Hepatocyte (in vitro differentiated cells): ENCODE data around the gene MX1. TPM values are rescaled to one million over a fixed set of nuclear protein-coding genes. Genes with fewer than 3 reads are reported as not detected.
"Not testable (repeated sequence)": the region's sequence is repeated elsewhere in the genome, so short reads cannot be mapped to it uniquely, and the experiment has no call there.

ENCODE experiments used
- DNase-seq: peaks from one replicate; pipeline ENCODE4 v3.0.0-alpha.2; 2016; ENCODE audit warnings: low spot score
- H2AFZ ChIP-seq: fragments of 200-600 bp; sonication (generic); 2 replicates; pipeline ENCODE4 v1.6.0; 2016; ENCODE audit warnings: antibody characterized with exemption, mild to moderate bottlenecking
- H3K27ac ChIP-seq: fragments of 200-600 bp; sonication (generic); 2 replicates; pipeline ENCODE4 v1.5.1; 2016; ENCODE audit warnings: mild to moderate bottlenecking
- H3K27me3 ChIP-seq: fragments of 200-600 bp; sonication (generic); 2 replicates; pipeline ENCODE4 v1.6.1; 2016
- H3K36me3 ChIP-seq: fragments of 200-600 bp; sonication (generic); replicated peaks from 2 replicates; pipeline ENCODE4 v1.5.1; 2016; ENCODE audit warnings: low read depth; ENCODE audit not compliant: insufficient read depth
- H3K4me1 ChIP-seq: fragments of 200-600 bp; sonication (generic); 2 replicates; pipeline ENCODE4 v1.5.1; 2016; ENCODE audit warnings: mild to moderate bottlenecking, moderate library complexity; ENCODE audit not compliant: insufficient read depth
- H3K4me2 ChIP-seq: fragments of 200-600 bp; sonication (generic); 2 replicates; pipeline ENCODE4 v1.6.0; 2016
- H3K4me3 ChIP-seq: fragments of 200-600 bp; sonication (generic); 2 replicates; pipeline ENCODE4 v1.5.1; 2016; ENCODE audit warnings: mild to moderate bottlenecking
- H3K79me2 ChIP-seq: fragments of 200-600 bp; sonication (generic); 2 replicates; pipeline ENCODE4 v1.6.0; 2017; ENCODE audit warnings: mild to moderate bottlenecking
- H3K9me2 ChIP-seq: fragments of 200-600 bp; sonication (generic); replicated peaks from 2 replicates; pipeline ENCODE4 v1.6.0; 2017; ENCODE audit warnings: mild to moderate bottlenecking; ENCODE audit not compliant: insufficient read depth
- H3K9me3 ChIP-seq: fragments of 200-600 bp; sonication (generic); 2 replicates; pipeline ENCODE4 v1.5.1; 2016; ENCODE audit warnings: low read depth, mild to moderate bottlenecking
- H4K20me1 ChIP-seq: fragments of 200-600 bp; sonication (generic); 2 replicates; pipeline ENCODE4 v1.6.0; 2016; ENCODE audit warnings: mild to moderate bottlenecking; ENCODE audit not compliant: insufficient read depth, poor library complexity, severe bottlenecking
- CTCF ChIP-seq: fragments of 200-600 bp; sonication (generic); IDR thresholded peaks from 2 replicates; pipeline ENCODE4 v1.5.1; 2016; ENCODE audit warnings: antibody characterized with exemption, mild to moderate bottlenecking; ENCODE audit not compliant: poor library complexity
- EZH2 ChIP-seq: fragments of 200-600 bp; sonication (generic); IDR thresholded peaks from 2 replicates; pipeline ENCODE4 v1.6.1; 2016; ENCODE audit warnings: antibody characterized with exemption, mild to moderate bottlenecking, borderline replicate concordance
- EZH2phosphoT487 ChIP-seq: fragments of 200-600 bp; sonication (generic); IDR thresholded peaks from one replicate; pipeline ENCODE4 v1.6.1; 2018; ENCODE audit warnings: antibody characterized with exemption, mild to moderate bottlenecking, low read depth, moderate library complexity; ENCODE audit not compliant: unreplicated experiment, severe bottlenecking
- WGBS: methylation state at CpG from one replicate; pipeline ENCODE4 v1.1.6; 2016; ENCODE audit warnings: low lambda C conversion rate; ENCODE audit errors: missing lambda C conversion rate; 5-methylcytosine and 5-hydroxymethylcytosine counted together
- polyA plus RNA-seq: library from polyadenylated mRNA; unstranded; fragments of >200 nt; fragmentation: Nextera tagmentation; extraction: Ambion mirVana; gene quantifications from 2 replicates; pipeline ENCODE4 v1.2.1, GENCODE V29; 2016
- total RNA-seq: library from RNA; depleted of rRNA; stranded (reverse); fragments of >200 nt; gene quantifications from 2 replicates; pipeline ENCODE4 v1.2.3, GENCODE V29; 2014

MX1 gene
- total and polyA plus RNA-seq, 2 experiments from 2014 or later, result 14.2 to 26.6 TPM

- TF ChIP-seq CTCF (no peak), EZH2 (no peak), EZH2phosphoT487 (no peak)
- DNase-seq, result peak; percentile 92
- no peaks in the 10 kb centered on the region for H3K79me2 ChIP-seq
- H3K27me3 ChIP-seq, result no peaks in the 10 kb centered on the region
- peak overlapping the region; percentile 70 for H3K4me3 ChIP-seq
- H3K4me1 ChIP-seq, result peaks cover 10% of the 10 kb centered on the region
- H2AFZ ChIP-seq, result peak overlapping the region; percentile 90
- H3K36me3 ChIP-seq, result no peaks in the 10 kb centered on the region
- 19% methylated on average over 30 of the region's 54 CpGs for WGBS
- H3K27ac ChIP-seq, result peak overlapping the region; percentile 99
- H3K9me3 ChIP-seq, result no peaks in the 10 kb centered on the region
- H4K20me1 ChIP-seq, result no peaks in the 10 kb centered on the region
- H3K4me2 ChIP-seq, result peak overlapping the region; percentile 97
- no peaks in the 10 kb centered on the region for H3K9me2 ChIP-seq
Measured at GRCh38 chr21:41419921-41420862, 5.8 kb upstream of the MX1 start.

GRCh38 chr21:41420998-41421397, 5.0 kb upstream of the MX1 start:
- H3K9me3 ChIP-seq, H3K9me2 ChIP-seq, H3K4me3 ChIP-seq, H3K27me3 ChIP-seq, DNase-seq, H4K20me1 ChIP-seq, H3K79me2 ChIP-seq, H3K36me3 ChIP-seq: not testable (repeated sequence)
- H3K4me1 ChIP-seq, result peaks cover 14% of the 10 kb centered on the region
- H3K27ac ChIP-seq, result peak overlapping the region; percentile 99
- H2AFZ ChIP-seq, result peak overlapping the region; percentile 90
- WGBS, result 33% methylated on average over 7 of the region's 8 CpGs
- H3K4me2 ChIP-seq, result peak overlapping the region; percentile 97

- WGBS, result 96% methylated on average over 19 of the region's 19 CpGs
- no peaks in the 10 kb centered on the region for H3K79me2 ChIP-seq
Measured at GRCh38 chr21:41422546-41423304, 3.3 kb upstream of the MX1 start.

GRCh38 chr21:41423305-41423636, 2.8 kb upstream of the MX1 start:
- not testable (repeated sequence) for H3K36me3 ChIP-seq, H3K4me3 ChIP-seq, H3K9me2 ChIP-seq, H2AFZ ChIP-seq, H4K20me1 ChIP-seq, H3K9me3 ChIP-seq, DNase-seq, H3K79me2 ChIP-seq, H3K27ac ChIP-seq, H3K27me3 ChIP-seq, H3K4me2 ChIP-seq
- WGBS, result 83% methylated on average over 5 of the region's 5 CpGs
- H3K4me1 ChIP-seq, result peaks cover 14% of the 10 kb centered on the region

More at GRCh38 chr21:41422546-41423304, 3.3 kb upstream of the MX1 start:
- DNase-seq, result no peak
- H3K27me3 ChIP-seq, result no peaks in the 10 kb centered on the region
- no peaks in the 10 kb centered on the region for H4K20me1 ChIP-seq
- no peak overlapping the region for H3K4me2 ChIP-seq
- H3K4me3 ChIP-seq, result no peak overlapping the region
- TF ChIP-seq EZH2phosphoT487 (no peak), EZH2 (no peak), CTCF (no peak)
- H3K9me2 ChIP-seq, result no peaks in the 10 kb centered on the region
- no peak overlapping the region for H2AFZ ChIP-seq
- no peaks in the 10 kb centered on the region for H3K36me3 ChIP-seq
- peaks cover 14% of the 10 kb centered on the region for H3K4me1 ChIP-seq
- H3K9me3 ChIP-seq, result no peaks in the 10 kb centered on the region
- no peak overlapping the region for H3K27ac ChIP-seq
